Measurements from ENCODE around the gene PIKFYVE. TPM values are rescaled to one million over a fixed set of nuclear protein-coding genes. Genes with fewer than 3 reads are reported as not detected.

PIKFYVE gene
- total and polyA plus RNA-seq, 2 of the 8 experiments (the other 6 are each of a cell fraction or from before 2014, with no cell fraction given), result 8.8 to 33.5 TPM

DNA sequence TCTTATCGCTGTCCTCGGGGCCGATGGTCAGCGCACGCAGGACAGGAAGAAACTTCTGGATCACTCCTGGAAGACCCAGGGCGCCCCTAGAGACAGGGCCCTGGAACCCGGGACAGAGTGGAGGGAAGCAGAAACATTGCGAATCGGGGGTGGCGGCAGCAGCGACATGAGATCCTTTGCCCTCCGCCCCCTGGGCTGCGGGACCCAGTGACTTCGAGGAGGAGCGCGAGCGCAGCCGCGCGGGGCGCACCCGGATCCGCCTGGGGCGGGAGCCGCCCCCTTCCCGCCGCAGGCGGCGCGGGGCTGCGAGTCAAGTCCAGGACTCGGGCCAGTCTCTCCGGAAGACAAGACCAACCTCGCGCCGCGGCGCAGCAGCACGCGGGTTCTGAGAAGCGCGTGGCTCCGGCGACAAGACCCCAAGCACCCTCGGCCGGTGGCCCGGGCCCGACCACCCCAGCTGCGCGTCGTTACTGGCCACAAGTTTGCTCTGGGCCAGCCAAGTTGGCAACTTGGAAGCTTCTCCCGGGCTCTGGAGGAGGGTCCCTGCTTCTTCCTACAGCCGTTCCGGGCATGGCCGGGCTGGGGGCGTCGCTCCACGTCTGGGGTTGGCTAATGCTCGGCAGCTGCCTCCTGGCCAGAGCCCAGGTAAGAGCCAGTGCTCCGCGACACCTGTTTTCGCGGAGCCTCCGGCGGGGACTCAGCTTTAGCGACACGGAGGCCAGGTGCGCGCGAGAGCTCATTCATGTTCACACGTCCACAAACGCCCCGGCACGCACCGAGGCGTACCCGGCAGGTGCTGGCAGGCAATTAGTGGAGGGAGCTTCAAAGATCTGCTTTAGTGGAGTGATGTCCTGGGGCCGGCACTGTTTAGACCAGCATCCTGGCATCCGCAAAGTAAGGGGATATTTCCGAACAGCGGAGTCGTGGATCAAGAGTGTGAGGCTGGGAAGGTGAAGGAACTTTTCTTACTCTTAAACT lies 140.7 kb downstream of the PIKFYVE start, which contains the start of gene PTH2R:
Gene PTH2R (plus strand): TSS at position 319 of the 978 bp plus-strand sequence. CDS start 252 bp downstream, at position 571.
- Histone ChIP-seq H4K20me1 (replicated peaks in 1 of 2; ENCODE audit: control insufficient read depth in 1 of 2, insufficient read depth in 2 of 2, low read length in 2 of 2) (no peaks in the 10 kb centered on the region), H4K91ac (replicated peaks; ENCODE audit: insufficient read length, low read length) (no peak within 1 kb of the TSS), H3K4me3 (ENCODE audit: extremely low read depth in 1 of 4, insufficient read depth in 2 of 4, low read depth in 3 of 4, low read length in 4 of 4) (peak within 1 kb of the TSS; percentile 18 to 55 (median 32)), H3K79me2 (ENCODE audit: control insufficient read depth in 1 of 2, insufficient read depth in 2 of 2, low read length in 2 of 2) (no peaks in the 10 kb centered on the region), H2BK120ac (replicated peaks; ENCODE audit: low read depth, low read length) (no peak within 1 kb of the TSS), H2BK20ac (ENCODE audit: low read length) (no peak within 1 kb of the TSS), H3K23ac (ENCODE audit: insufficient read length) (no peak within 1 kb of the TSS), H2BK15ac (ENCODE audit: low read length) (no peak within 1 kb of the TSS), H3K4me1 (replicated peaks in 1 of 4; ENCODE audit: control insufficient read depth in 3 of 4, insufficient read depth in 4 of 4, low read length in 3 of 4) (peaks cover 0 to 5% (median 4%) of the 10 kb centered on the region in 4 experiments; a peak in 3 of 7 replicates), H3K14ac (ENCODE audit: insufficient read length) (no peak within 1 kb of the TSS), H3K56ac (replicated peaks; ENCODE audit: insufficient read length, low read depth, low read length) (no peak within 1 kb of the TSS), H2AFZ (ENCODE audit: low read length) (peak within 1 kb of the TSS; percentile 64), H2BK12ac (ENCODE audit: low read depth, low read length) (peak within 1 kb of the TSS; percentile 33; the same call in 1 of the 2 replicates), H3K9me3 (ENCODE audit: insufficient read depth in 2 of 2, low read depth in 1 of 2, low read length in 1 of 2) (no peaks in the 10 kb centered on the region), H3K27me3 (replicated peaks in 1 of 4; ENCODE audit: control insufficient read depth in 3 of 4, extremely low read depth in 1 of 4, insufficient read depth in 3 of 4, low read length in 3 of 4) (peaks cover 5 to 26% (median 18%) of the 10 kb centered on the region in 4 experiments), H3K4me2 (ENCODE audit: insufficient read depth in 1 of 2, low read depth in 2 of 2, low read length in 2 of 2) (peak within 1 kb of the TSS; percentile 74 to 80), H3K23me2 (ENCODE audit: low read depth, low read length) (peaks cover 6% of the 10 kb centered on the region; the same call in 1 of the 2 replicates), H3K18ac (ENCODE audit: extremely low read depth, low read length) (no peak within 1 kb of the TSS), H2BK5ac (ENCODE audit: low read depth, low read length) (no peak within 1 kb of the TSS), H4K5ac (ENCODE audit: insufficient read length, low read depth, low read length) (no peak within 1 kb of the TSS), H3K27ac (ENCODE audit: low read depth, low read length) (no peak within 1 kb of the TSS), H3K36me3 (ENCODE audit: control insufficient read depth in 2 of 4, insufficient read depth in 4 of 4, low read length in 3 of 4) (no peaks in the 10 kb centered on the region), H4K8ac (ENCODE audit: extremely low read depth, insufficient read depth, low read length) (peak within 1 kb of the TSS; percentile 72), H3K4ac (replicated peaks; ENCODE audit: insufficient read length, low read depth, low read length) (no peak within 1 kb of the TSS), H3K9ac (replicated peaks in 1 of 4; ENCODE audit: extremely low read depth in 1 of 4, low read depth in 3 of 4, low read length in 3 of 4) (no peak within 1 kb of the TSS; a peak in 1 of 7 replicates), H3K79me1 (ENCODE audit: low read depth, low read length) (no peaks in the 10 kb centered on the region), H2AK5ac (ENCODE audit: low read depth, low read length) (no peak within 1 kb of the TSS)
- CTCF ChIA-PET (ENCODE audit: partially characterized antibody), result interaction anchor here (0.6 to 2.8 kb wide), 40 partner anchors 9 to 1789 kb away, joined by 3 to 17 read pairs (median 4); partner anchors contain the start of gene MAP2
- FAIRE-seq (no peak), DNase-seq (ENCODE audit: low read depth in 1 of 2, low spot score in 2 of 2) (peak; percentile 10 to 65)
- WGBS, 2 experiments (ENCODE audit: extremely low coverage in 1 of 2, insufficient coverage in 1 of 2, insufficient read length in 1 of 2, insufficient replicate concordance in 2 of 2, low coverage in 1 of 2, low lambda C conversion rate in 2 of 2, missing lambda C conversion rate in 1 of 2), result 13% methylated on average over 55 of the region's 82 CpGs; no CpG with 5 or more reads in 1 of the 2 experiments
- POLR2A ChIA-PET (ENCODE audit: partially characterized antibody), result interaction anchor here (0.7 to 1.5 kb wide), 5 partner anchors 8 to 924 kb away, joined by 3 to 7 read pairs (median 3); no protein-coding TSS in a partner anchor
- TF ChIP-seq TBP (IDR thresholded peaks at IDR 0.05; ENCODE audit: low read depth, low read length), result no peak
- no peak for TF ChIP-seq TEAD4 (IDR thresholded peaks at IDR 0.05; ENCODE audit: low read depth, low read length)
- TF ChIP-seq RXRA (IDR thresholded peaks at IDR 0.05; ENCODE audit: insufficient read depth, low read depth, low read length), result no peak
- no peak for TF ChIP-seq SRF (IDR thresholded peaks at IDR 0.05; ENCODE audit: low read depth, low read length)
- TF ChIP-seq, protein P1, sequence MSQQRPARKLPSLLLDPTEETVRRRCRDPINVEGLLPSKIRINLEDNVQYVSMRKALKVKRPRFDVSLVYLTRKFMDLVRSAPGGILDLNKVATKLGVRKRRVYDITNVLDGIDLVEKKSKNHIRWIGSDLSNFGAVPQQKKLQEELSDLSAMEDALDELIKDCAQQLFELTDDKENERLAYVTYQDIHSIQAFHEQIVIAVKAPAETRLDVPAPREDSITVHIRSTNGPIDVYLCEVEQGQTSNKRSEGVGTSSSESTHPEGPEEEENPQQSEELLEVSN (IDR thresholded peaks at IDR 0.05), result peak; percentile 94
- TF ChIP-seq TAF7 (optimal IDR thresholded peaks at IDR 0.05; ENCODE audit: borderline replicate concordance, low read depth, low read length), result no peak
- no peak for TF ChIP-seq GABPA (IDR thresholded peaks at IDR 0.05; ENCODE audit: borderline replicate concordance, insufficient read depth, low read length)
- peak in 1 of 2 experiments; percentile 94; a peak in 2 of 4 replicates for TF ChIP-seq HDAC2 (IDR thresholded peaks at IDR 0.05; ENCODE audit: borderline replicate concordance in 1 of 2, low read depth in 2 of 2, low read length in 2 of 2)
